ENCODE measurements around the gene RCVRN. TPM values are rescaled to one million over a fixed set of nuclear protein-coding genes. Genes with fewer than 3 reads are reported as not detected.

Gene RCVRN
- total and polyA plus RNA-seq, 2 of the 13 experiments (the other 11 are each of a cell fraction or from before 2014, with no cell fraction given): not detected

- TF ChIP-seq PRDM4 (CRISPR knock-in tag; IDR thresholded peaks at IDR 0.05; ENCODE audit: borderline replicate concordance) (no peak), ZNF772 (CRISPR knock-in tag; IDR thresholded peaks at IDR 0.05) (no peak), ZBTB20 (CRISPR knock-in tag; IDR thresholded peaks at IDR 0.05; ENCODE audit: borderline replicate concordance, low read depth) (no peak), SP2 (CRISPR knock-in tag; IDR thresholded peaks at IDR 0.05) (no peak), TP53 (CRISPR knock-in tag; conservative IDR thresholded peaks at IDR 0.05) (no peak), SMYD3 (CRISPR knock-in tag; IDR thresholded peaks at IDR 0.05) (no peak), ZIK1 (CRISPR knock-in tag; IDR thresholded peaks at IDR 0.05; ENCODE audit: borderline replicate concordance, low read depth) (no peak), HOXA3 (CRISPR knock-in tag; IDR thresholded peaks at IDR 0.05) (no peak), ZNF280B (CRISPR knock-in tag; IDR thresholded peaks at IDR 0.05; ENCODE audit: borderline replicate concordance) (no peak)
Observed at GRCh38 chr17:9953492-9953891, 48.4 kb upstream of the RCVRN start (continued).

- no TSS peak for BruUV-seq (replicated peaks)
- no peak for FAIRE-seq
- Histone ChIP-seq H3K9me3 (ENCODE audit: low read length) (no peaks in the 10 kb centered on the region), H4K20me1 (ENCODE audit: insufficient read depth, low read length) (no peaks in the 10 kb centered on the region), H2AFZ (ENCODE audit: low read length) (no peak overlapping the region), H3K4me1 (ENCODE audit: insufficient read depth, low read length) (no peaks in the 10 kb centered on the region), H3K9ac (ENCODE audit: insufficient read depth, low read depth, low read length) (no peak overlapping the region), H3K4me3 (replicated peaks in 1 of 3; ENCODE audit: insufficient read depth in 1 of 3, low read depth in 2 of 3, low read length in 3 of 3) (no peak overlapping the region), H3K36me3 (replicated peaks in 1 of 2; ENCODE audit: control insufficient read depth in 1 of 2, insufficient read depth in 2 of 2, low read length in 2 of 2) (no peaks in the 10 kb centered on the region), H3K4me2 (ENCODE audit: low read depth, low read length) (no peak overlapping the region), H3K79me2 (ENCODE audit: insufficient read depth, low read length) (no peaks in the 10 kb centered on the region), H3K27ac (ENCODE audit: extremely low read length, insufficient read depth, low read length) (no peak overlapping the region), H3K27me3 (ENCODE audit: control insufficient read depth in 1 of 2, insufficient read depth in 2 of 2, low read length in 2 of 2) (peaks cover 4 to 27% of the 10 kb centered on the region in 2 experiments; a peak in 2 of 5 replicates)
- intact Hi-C loops (cut with micrococcal nuclease; ENCODE audit: unreplicated experiment) (no loop called here), in situ Hi-C loops (cut with HindIII; ENCODE audit: extremely low pct_ligation_motif_present, low pct_unique_long_range_greater_than_20kb) (no loop called here)
- 12% methylated on average over 2 of the region's 5 CpGs for WGBS (ENCODE audit: low lambda C conversion rate)
- no peak for ATAC-seq
- POLR2A ChIA-PET: no interaction called here
- CTCF ChIA-PET (ENCODE audit: low intra/inter-chr PET ratio, low total read pairs): no interaction called here
- DNase-seq (ENCODE audit: low spot score): no peak
- no peak for TF ChIP-seq ATF5 (CRISPR knock-in tag; IDR thresholded peaks at IDR 0.05; ENCODE audit: low read depth)
- no peak for TF ChIP-seq ZKSCAN8 (CRISPR knock-in tag; IDR thresholded peaks at IDR 0.05; ENCODE audit: borderline replicate concordance)
- TF ChIP-seq ZNF614 (CRISPR knock-in tag; IDR thresholded peaks at IDR 0.05; ENCODE audit: borderline replicate concordance): no peak
- TF ChIP-seq MBD4 (IDR thresholded peaks at IDR 0.05; ENCODE audit: borderline replicate concordance, low read length): no peak
- TF ChIP-seq ZMYM2 (CRISPR knock-in tag; IDR thresholded peaks at IDR 0.05): no peak
- TF ChIP-seq ZNF530 (CRISPR knock-in tag; IDR thresholded peaks at IDR 0.05; ENCODE audit: low read depth): no peak
- TF ChIP-seq DBP (CRISPR knock-in tag; IDR thresholded peaks at IDR 0.05; ENCODE audit: not compliant biosample characterization): no peak
Observed at GRCh38 chr17:9951803-9952202, 46.7 kb upstream of the RCVRN start.

All from HepG2 (cell line).